DND-41 (cell line): ENCODE measurements around the gene VOPP1.

Experiments used
- ATAC-seq: fragments of 200-7000 bp; cut with Tn5 transposase; 3 replicates; pipeline ENCODE4 v1.9.1; 2021; ENCODE audit warnings: low read depth; ENCODE audit not compliant: insufficient read depth
- DNase-seq: peaks from one replicate; pipeline ENCODE4 v3.0.0-alpha.2; 2020
- H2AFZ ChIP-seq: 2 replicates; pipeline ENCODE4 v1.6.0; 2012; ENCODE audit warnings: low read depth, low read length
- H3K27ac ChIP-seq: 2 replicates; pipeline ENCODE4 v1.5.1; 2012; ENCODE audit warnings: low read length, inconsistent platforms
- H3K27me3 ChIP-seq: fragments of 200-600 bp; sonication (generic); 2 replicates; pipeline ENCODE4 v1.6.0; 2012; ENCODE audit warnings: low read length, mild to moderate bottlenecking, inconsistent platforms; ENCODE audit not compliant: insufficient read depth, poor library complexity
- H3K36me3 ChIP-seq: 2 replicates; pipeline ENCODE4 v1.5.1; 2012; ENCODE audit warnings: low read length, inconsistent platforms; ENCODE audit not compliant: insufficient read depth
- H3K4me1 ChIP-seq: 2 replicates; pipeline ENCODE4 v1.5.1; 2012; ENCODE audit warnings: mild to moderate bottlenecking, low read length; ENCODE audit not compliant: insufficient read depth
- H3K4me2 ChIP-seq: 2 replicates; pipeline ENCODE4 v1.6.0; 2012; ENCODE audit warnings: mild to moderate bottlenecking, moderate library complexity, low read length, inconsistent platforms; ENCODE audit not compliant: insufficient read depth
- H3K4me3 ChIP-seq, 2 experiments: fragments of 200-600 bp in 1 of 2; shearing (Covaris generic) in 1 of 2; 2 replicates each; pipeline ENCODE4 v1.5.1; 2012 to 2016; ENCODE audit warnings: inconsistent platforms in 2 of 2, low read length in 2 of 2, mild to moderate bottlenecking in 2 of 2, low read depth in 1 of 2, moderate library complexity in 1 of 2
- H3K79me2 ChIP-seq: 2 replicates; pipeline ENCODE4 v1.6.0; 2012; ENCODE audit warnings: low read length, inconsistent platforms; ENCODE audit not compliant: insufficient read depth
- H3K9ac ChIP-seq: 2 replicates; pipeline ENCODE4 v1.6.0; 2012; ENCODE audit warnings: low read depth, mild to moderate bottlenecking, inconsistent platforms, low read length, moderate library complexity
- H3K9me3 ChIP-seq: 2 replicates; pipeline ENCODE4 v1.5.1; 2012; ENCODE audit warnings: low read length, moderate library complexity, mild to moderate bottlenecking, inconsistent platforms; ENCODE audit not compliant: insufficient read depth, severe bottlenecking
- H4K20me1 ChIP-seq: 2 replicates; pipeline ENCODE4 v1.6.0; 2012; ENCODE audit warnings: low read length; ENCODE audit not compliant: insufficient read depth
- EZH2 ChIP-seq: IDR thresholded peaks from 3 replicates; pipeline ENCODE4 v1.6.1; 2012; ENCODE audit warnings: borderline replicate concordance, low read depth, mild to moderate bottlenecking, moderate library complexity, low read length, inconsistent platforms; ENCODE audit not compliant: severe bottlenecking
- TF ChIP-seq, protein P1 (sequence below): IDR thresholded peaks from 2 replicates; pipeline ENCODE4 v1.5.1; 2012; ENCODE audit warnings: borderline replicate concordance, low read length, moderate library complexity, mild to moderate bottlenecking; ENCODE audit not compliant: poor library complexity, severe bottlenecking; ENCODE audit errors: extremely low read depth

Gene VOPP1

GRCh38 chr7:55491346-55491745 is 81.0 kb downstream of the VOPP1 start:
- Histone ChIP-seq H3K79me2 (peaks cover 22% of the 10 kb centered on the region), H3K36me3 (peaks cover 89% of the 10 kb centered on the region), H3K9me3 (no peaks in the 10 kb centered on the region), H3K9ac (no peak overlapping the region), H3K4me3 (no peak overlapping the region), H2AFZ (no peak overlapping the region), H3K4me2 (no peak overlapping the region), H3K27ac (no peak overlapping the region), H4K20me1 (peaks cover 36% of the 10 kb centered on the region), H3K27me3 (no peaks in the 10 kb centered on the region), H3K4me1 (no peaks in the 10 kb centered on the region)
- DNase-seq (no peak), ATAC-seq (no peak)
- TF ChIP-seq, protein P1, sequence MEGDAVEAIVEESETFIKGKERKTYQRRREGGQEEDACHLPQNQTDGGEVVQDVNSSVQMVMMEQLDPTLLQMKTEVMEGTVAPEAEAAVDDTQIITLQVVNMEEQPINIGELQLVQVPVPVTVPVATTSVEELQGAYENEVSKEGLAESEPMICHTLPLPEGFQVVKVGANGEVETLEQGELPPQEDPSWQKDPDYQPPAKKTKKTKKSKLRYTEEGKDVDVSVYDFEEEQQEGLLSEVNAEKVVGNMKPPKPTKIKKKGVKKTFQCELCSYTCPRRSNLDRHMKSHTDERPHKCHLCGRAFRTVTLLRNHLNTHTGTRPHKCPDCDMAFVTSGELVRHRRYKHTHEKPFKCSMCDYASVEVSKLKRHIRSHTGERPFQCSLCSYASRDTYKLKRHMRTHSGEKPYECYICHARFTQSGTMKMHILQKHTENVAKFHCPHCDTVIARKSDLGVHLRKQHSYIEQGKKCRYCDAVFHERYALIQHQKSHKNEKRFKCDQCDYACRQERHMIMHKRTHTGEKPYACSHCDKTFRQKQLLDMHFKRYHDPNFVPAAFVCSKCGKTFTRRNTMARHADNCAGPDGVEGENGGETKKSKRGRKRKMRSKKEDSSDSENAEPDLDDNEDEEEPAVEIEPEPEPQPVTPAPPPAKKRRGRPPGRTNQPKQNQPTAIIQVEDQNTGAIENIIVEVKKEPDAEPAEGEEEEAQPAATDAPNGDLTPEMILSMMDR, result no peak
- TF ChIP-seq EZH2, result no peak

GRCh38 chr7:55490099-55490498 is 82.2 kb downstream of the VOPP1 start:
- no peak overlapping the region for H3K9ac ChIP-seq
- H3K27me3 ChIP-seq, result no peaks in the 10 kb centered on the region
- peaks cover 22% of the 10 kb centered on the region for H3K79me2 ChIP-seq
- H3K4me2 ChIP-seq, result no peak overlapping the region
- no peak overlapping the region for H3K4me3 ChIP-seq
- H3K4me1 ChIP-seq, result no peaks in the 10 kb centered on the region
- DNase-seq, result no peak
- TF ChIP-seq EZH2, result no peak
- TF ChIP-seq, protein P1, result no peak
- H3K9me3 ChIP-seq, result no peaks in the 10 kb centered on the region
- no peak overlapping the region for H3K27ac ChIP-seq
- ATAC-seq, result no peak
- peaks cover 39% of the 10 kb centered on the region for H4K20me1 ChIP-seq
- H3K36me3 ChIP-seq, result peaks cover 89% of the 10 kb centered on the region
- no peak overlapping the region for H2AFZ ChIP-seq

DNA sequence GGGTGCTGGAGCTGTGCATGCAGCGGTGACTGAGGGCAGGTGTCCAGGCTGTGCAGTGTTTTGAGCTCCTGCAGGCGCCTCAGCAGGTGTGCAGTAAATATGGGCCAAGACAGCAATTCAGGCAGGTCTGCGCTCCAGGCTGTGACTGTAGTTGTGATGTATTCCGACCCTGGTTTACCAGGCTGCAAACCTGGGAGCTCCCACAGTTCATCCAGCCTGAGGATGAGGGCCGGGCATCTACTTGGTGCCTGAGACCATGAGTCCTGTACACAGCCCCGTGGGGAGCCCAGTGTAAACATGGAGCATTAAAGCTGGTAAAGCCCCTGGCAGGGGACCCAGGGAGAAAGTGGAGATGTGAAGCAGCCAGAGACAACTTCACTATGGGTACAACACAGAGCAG is 82.8 kb downstream of the VOPP1 start:
- Histone ChIP-seq H3K4me2 (no peak overlapping the region), H3K79me2 (peaks cover 26% of the 10 kb centered on the region), H4K20me1 (peaks cover 39% of the 10 kb centered on the region), H2AFZ (no peak overlapping the region), H3K4me3 (no peak overlapping the region), H3K9me3 (no peaks in the 10 kb centered on the region), H3K27ac (no peak overlapping the region), H3K27me3 (no peaks in the 10 kb centered on the region), H3K36me3 (peaks cover 89% of the 10 kb centered on the region), H3K4me1 (no peaks in the 10 kb centered on the region), H3K9ac (no peak overlapping the region)
- TF ChIP-seq, protein P1, result no peak
- no peak for TF ChIP-seq EZH2
- no peak for DNase-seq
- ATAC-seq, result no peak

DNA sequence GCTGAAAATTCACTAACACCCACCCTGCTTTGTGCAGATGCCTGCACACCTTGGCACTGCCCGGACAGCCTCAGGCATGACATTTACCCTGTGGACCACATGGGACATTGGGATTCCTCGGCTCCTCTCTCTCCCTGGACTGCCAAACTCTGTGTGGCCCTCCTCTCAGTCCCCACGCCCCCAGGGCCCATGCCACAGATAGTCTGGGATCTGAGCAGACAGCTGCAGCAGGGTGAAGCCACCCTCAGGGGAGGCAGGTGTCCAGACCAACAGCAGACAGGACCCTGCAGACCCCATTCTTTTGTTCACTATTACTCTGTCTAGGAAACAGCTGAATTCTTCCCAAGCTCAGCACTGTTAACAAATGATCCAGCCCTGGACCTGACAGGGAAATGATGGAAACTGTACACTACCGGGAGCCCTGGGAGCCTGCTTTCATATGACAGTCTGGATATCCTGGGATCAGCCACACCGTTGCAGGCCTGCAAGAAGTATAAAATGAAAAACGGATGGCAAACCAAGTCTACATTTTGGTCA is 83.4 kb downstream of the VOPP1 start:
- peaks cover 44% of the 10 kb centered on the region for H4K20me1 ChIP-seq

More for the DNA sequence above, 83.4 kb downstream of the VOPP1 start:
- no peak for TF ChIP-seq EZH2
- TF ChIP-seq, protein P1, result no peak
- H3K79me2 ChIP-seq, result peaks cover 27% of the 10 kb centered on the region
- no peak overlapping the region for H3K4me2 ChIP-seq
- no peak overlapping the region for H3K9ac ChIP-seq
- no peak overlapping the region for H3K4me3 ChIP-seq
- no peaks in the 10 kb centered on the region for H3K9me3 ChIP-seq
- DNase-seq (no peak), ATAC-seq (no peak)
- H3K27ac ChIP-seq, result no peak overlapping the region
- H3K27me3 ChIP-seq, result no peaks in the 10 kb centered on the region
- H3K36me3 ChIP-seq, result peaks cover 95% of the 10 kb centered on the region
- H3K4me1 ChIP-seq, result no peaks in the 10 kb centered on the region
- H2AFZ ChIP-seq, result no peak overlapping the region
